LHCN-M2 (cell line): ENCODE results near the gene HIPK1. TPM values are rescaled to one million over a fixed set of nuclear protein-coding genes. Genes with fewer than 3 reads are reported as not detected.

Experiments
- DNase-seq: peaks from one replicate; pipeline ENCODE4 v3.0.0-alpha.2; 2012; ENCODE audit warnings: low read depth
- polyA plus RNA-seq: library from polyadenylated mRNA; unstranded; fragments of >200 nt; gene quantifications from one replicate; pipeline ENCODE4 v1.2.1, GENCODE V29; 2012; ENCODE audit warnings: missing spikeins
- total RNA-seq: library from RNA; depleted of rRNA; stranded (reverse); fragments of >200 nt; gene quantifications from 2 replicates; pipeline ENCODE4 v1.2.3, GENCODE V29; 2014; rRNA removed

Gene HIPK1
- 28.2 and 40.1 TPM in 2 replicates for total RNA-seq
- polyA plus RNA-seq = 13.8 TPM

DNA sequence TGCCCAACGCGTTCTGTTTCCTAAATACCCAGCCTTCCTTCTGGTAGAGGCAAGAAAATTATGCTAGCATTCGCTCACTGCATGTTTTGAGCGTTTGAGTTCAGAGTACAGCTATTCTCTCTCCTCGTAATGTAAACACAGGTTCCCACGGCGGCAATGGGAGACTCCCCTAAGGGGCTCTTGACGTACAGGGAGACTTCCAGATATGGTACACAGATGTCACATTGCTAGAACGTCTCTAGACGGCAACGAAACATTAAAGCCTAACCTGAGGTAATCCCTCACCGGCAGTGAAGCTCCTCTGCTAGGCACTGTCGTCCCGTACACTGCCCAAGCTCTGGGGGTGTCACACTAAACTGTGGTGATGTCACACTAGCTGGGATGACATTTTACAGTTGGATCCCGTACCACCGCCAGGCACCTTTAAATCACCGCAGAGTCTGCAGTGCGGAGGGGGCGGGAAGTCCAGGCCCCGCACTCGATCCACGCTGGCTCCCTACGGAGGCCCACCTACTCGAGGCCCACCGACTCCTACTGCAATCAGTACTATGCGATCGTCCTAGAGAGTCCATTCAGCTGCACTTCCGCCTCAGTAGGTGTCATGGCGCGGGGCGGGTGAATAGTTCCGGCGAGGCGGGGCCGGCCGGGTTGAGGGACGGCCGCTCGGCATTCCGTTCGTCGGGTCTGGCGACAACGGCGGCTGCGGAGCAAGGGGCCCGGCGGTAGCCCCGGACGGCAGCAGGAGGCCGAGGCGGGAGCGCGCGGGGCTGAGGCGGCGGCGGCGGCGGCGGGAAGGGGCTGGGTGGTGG, at the start of gene HIPK1:
TSS of gene HIPK1 (plus strand) at position 384 of the 809 bp plus-strand sequence.
- peak; percentile 81 for DNase-seq

- no peak for DNase-seq
These were observed 49.4 kb upstream of the HIPK1 start for GRCh38 chr1:113879739-113880038.

DNA sequence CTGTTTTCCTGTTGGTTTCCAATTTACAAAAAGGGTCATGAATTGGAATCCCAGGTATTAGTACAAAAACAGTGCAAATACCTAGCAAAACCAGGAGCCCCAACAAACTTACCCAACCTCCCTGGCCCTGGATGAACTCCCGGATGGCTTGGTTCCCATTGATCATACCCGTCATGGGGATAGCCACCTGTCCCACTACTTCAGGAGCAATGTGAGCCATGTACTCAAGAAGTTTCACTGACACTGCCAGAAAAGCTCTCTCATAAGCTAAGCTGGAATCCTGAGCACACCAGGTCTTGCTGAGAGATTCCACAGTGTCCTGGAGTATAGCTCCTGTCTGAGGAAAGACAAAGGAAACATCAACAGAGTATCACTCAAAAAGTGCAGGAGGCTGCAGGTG, 47.5 kb upstream of the HIPK1 start:
- no peak for DNase-seq

- no peak for DNase-seq
These were observed 42.4 kb upstream of the HIPK1 start for GRCh38 chr1:113886417-113887401.

DNA sequence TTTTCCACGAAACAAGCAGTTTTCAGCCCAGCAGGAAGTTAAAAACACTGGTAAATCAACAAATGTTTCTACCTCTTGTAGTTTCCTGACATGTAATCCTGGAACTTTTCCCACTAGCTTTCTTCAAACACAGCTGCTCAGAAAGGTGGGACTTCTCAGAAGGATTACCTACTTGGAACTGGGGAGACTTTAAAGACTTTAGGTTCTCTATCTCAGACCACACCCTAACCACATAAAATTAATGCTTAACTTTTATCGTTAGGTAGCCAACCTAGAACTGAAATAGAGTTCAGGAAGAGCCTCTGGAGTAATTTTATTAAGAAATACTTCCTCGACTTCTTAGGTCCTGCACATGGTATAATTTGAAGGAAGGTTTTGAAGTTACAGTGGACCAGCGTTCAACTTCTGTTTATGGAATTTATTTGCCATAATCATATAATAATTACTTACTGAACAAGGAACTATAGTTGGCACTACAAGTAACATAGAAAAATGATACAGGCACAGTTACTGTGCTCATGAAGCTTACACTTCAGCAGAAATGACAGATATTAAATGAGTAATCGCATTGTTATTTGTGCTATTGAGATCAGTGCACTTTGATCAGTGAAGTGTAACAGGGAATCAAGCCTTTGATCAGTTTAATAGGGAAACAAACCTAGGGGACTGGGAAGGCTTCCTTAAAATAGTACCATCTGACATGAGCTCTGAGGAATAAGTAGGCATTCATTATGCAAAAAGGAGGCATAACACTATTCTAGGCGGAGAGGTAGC, 41.5 kb upstream of the HIPK1 start, which contains the start of gene BCL2L15:
TSS of gene BCL2L15 (minus strand) at position 180 of the 774 bp plus-strand sequence. CDS start 206 bp downstream, outside the sequence.
- no peak for DNase-seq

DNA sequence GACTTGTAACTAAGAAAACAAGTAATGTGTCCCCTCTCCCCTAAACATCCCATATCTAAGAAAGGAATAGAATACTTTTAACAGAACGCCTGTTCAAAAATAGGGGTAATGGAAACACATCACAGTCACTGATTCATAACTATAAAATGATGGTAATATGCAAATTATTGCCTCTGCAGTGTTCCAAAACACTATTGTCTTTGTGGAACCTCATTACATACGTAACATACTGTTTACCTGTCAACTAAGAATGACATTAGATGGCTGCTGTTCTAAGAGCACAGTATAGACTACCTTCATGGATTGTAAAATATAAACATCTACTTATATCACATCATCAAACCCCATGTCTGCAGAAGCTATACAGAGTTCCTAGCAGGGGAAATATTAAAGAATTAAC, 38.3 kb upstream of the HIPK1 start:
- no peak for DNase-seq

DNA sequence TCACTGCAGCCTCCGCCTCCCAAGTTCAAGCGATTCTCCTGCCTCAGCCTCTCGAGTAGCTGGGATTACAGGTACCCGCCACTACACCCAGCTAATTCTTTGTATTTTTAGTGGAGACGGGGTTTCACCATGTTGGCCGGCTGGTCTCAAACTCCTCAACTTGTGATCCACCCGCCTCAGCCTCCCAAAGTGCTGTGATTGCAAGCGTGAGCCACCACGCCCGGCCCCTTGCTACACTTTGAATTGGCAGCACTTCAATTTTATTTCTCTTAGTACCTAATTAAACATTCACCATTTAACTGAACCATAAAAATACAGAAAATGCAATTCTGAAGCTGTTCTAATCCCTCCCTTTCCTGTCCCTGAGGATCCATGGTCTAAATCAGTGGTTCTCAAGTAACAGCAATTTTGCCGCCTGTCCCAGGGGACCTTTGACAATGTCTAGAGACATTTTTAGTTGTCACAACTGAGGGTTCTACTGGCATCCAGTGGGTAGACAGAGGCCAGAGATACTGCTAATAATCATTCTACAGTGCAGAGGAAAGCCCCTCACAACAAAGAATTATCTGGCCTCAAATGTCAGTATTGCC, 37.4 kb upstream of the HIPK1 start:
- no peak for DNase-seq

DNA sequence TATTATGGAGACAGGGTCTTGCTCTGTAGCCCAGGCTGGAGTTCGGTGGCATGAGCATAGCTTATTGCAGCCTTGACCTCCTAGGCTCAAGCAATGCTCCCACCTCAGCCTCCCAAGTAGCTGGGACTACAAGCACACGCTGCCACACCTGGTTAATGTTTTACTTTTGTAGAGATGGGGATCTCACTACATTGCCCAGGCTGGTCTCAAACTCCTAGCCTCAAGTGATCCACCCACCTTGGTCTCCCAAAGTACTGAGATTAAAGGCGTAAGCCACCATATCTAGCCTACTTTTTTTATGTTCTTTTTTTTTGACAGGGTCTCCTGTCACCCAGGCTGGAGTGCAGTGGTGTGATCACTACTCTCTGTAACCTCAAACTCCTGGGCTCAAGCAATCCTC, 35.9 kb upstream of the HIPK1 start:
- no peak for DNase-seq

GRCh38 chr1:113895098-113895497, 34.0 kb upstream of the HIPK1 start:
- DNase-seq = no peak

GRCh38 chr1:113895961-113896360, 33.2 kb upstream of the HIPK1 start:
- no peak for DNase-seq

DNA sequence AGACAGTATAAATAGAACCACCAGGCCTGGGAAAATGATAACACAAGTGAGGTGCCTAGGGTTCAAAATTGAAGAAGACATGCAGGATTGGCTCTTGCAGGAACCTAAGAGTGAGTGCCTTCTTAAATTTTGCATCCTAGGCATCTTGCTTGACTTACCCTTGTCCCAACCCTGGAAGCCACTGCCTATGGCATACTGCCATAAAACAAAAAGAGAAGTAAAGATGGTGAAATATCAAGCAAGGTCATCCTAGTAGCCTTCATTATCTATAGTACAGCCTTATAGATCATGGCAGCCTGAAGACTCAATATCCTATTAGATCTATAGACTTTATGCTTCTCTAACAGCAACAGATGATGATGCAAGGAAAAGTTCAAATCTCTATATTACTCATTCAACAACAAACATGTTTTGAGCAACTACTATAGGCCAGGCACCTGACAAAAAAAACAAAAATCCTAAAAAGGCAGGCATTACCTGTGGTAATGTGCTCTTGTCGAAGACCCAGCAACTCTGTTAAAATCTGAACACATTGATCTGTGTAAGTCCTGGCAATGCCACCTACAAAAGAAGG, 30.8 kb upstream of the HIPK1 start:
- DNase-seq = no peak

GRCh38 chr1:113899111-113899510, 30.0 kb upstream of the HIPK1 start:
- DNase-seq = peak; percentile 68

DNA sequence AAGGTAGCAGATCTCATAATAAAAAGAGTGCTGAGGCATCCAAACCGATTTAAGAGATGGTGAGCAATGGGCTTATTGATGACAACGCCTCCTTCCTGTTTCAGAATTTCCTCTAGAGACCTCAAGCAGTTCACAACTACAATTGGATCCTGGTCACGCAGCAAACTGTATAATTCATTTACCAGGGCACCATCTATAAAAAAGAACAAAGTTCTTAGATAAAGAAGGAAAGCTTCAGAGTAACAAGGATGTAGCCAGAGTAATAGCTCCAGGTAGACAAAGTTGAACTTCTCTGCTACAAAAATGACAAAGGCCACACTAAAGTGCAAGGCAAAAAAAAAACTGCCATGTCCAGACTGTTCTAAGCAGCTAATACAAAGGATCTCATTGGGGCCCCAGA, 27.9 kb upstream of the HIPK1 start:
- DNase-seq = no peak

- DNase-seq = no peak
These were observed 25.4 kb upstream of the HIPK1 start for GRCh38 chr1:113903501-113904292.

DNA sequence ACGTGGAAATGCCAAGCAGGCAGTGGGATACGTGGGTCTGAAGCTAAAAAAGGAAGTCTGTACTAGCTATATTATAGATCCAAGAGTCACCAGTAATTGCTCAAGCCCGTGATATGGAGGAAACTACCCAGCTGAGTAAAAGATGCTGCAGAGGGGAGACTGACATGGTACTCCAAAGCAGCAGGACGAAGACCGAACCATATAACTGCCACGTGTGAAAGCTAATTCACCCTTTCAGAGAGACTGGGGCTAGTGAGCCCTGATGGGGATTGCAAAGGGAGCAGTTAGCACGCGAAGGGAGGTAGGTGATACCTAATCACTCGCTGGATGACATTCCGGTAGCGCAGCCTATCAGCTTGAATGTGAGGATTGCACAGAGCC, 24.8 kb upstream of the HIPK1 start:
- DNase-seq = no peak

DNA sequence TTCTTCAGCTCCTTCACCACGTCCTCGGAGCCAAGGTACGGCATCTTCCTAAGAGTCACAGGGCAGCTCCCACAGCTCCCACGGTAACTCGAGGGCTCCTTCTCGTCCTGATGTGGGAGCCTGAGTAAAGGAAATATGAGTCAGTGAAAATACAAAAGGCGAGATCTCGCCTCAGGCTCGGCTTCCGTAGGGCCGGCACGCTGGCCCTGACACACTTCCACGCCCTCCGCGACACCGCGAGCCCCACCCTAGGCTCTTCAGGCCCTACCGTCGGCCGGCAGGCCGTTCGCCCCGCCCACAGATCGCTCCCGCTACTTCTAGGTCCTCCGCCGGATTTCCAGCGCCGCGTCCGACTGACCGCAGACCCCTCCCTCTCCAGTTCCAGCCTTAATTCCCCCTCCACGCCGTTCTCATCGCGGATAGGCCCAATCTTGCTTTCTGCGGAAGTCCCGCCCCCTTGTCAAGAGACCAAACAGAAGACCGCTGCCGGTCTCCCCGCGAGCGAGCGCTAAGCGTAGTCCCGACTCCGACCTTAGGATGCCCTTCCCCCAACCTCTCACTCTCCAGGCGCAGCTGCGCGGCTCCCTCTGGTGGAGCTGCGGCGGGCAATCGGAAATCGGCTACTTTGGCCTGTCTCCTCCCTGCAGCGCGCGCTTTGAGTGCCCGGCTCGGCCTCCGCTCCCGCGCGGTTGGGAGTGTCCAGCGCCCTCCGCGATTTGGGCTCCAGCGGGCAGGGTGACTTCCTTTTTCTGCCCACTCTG, 24.3 kb upstream of the HIPK1 start, which contains the start of the genes AP4B1 and DCLRE1B:
TSS of gene AP4B1 (minus strand) at position 126 of the 761 bp plus-strand sequence. CDS start at position 44, 82 bp downstream.
TSS of gene DCLRE1B (plus strand) at position 653 of the 761 bp plus-strand sequence. CDS start 261 bp downstream, outside the sequence.
- peak; percentile 100 for DNase-seq

GRCh38 chr1:113905435-113905861, 23.7 kb upstream of the HIPK1 start:
- DNase-seq = no peak

GRCh38 chr1:113912594-113913311, 16.4 kb upstream of the HIPK1 start:
- peak; percentile 91 for DNase-seq
